Measurements from ENCODE around the gene TYK2.

GRCh38 chr19:10361569-10362011 is 18.8 kb downstream of the TYK2 start:
- TF ChIP-seq CTCF (conservative IDR thresholded peaks at IDR 0.05; ENCODE audit: low read depth, low read length) (no peak), EZH2 (IDR thresholded peaks at IDR 0.05; ENCODE audit: borderline replicate concordance, low read depth, low read length, poor library complexity, severe bottlenecking) (no peak)
